DND-41 (cell line): Measurements from ENCODE around the gene DCLK1.

Experiments
- ATAC-seq: fragments of 200-7000 bp; cut with Tn5 transposase; 3 replicates; pipeline ENCODE4 v1.9.1; 2021; ENCODE audit warnings: low read depth; ENCODE audit not compliant: insufficient read depth
- DNase-seq: peaks from one replicate; pipeline ENCODE4 v3.0.0-alpha.2; 2020
- H2AFZ ChIP-seq: 2 replicates; pipeline ENCODE4 v1.6.0; 2012; ENCODE audit warnings: low read depth, low read length
- H3K27ac ChIP-seq: 2 replicates; pipeline ENCODE4 v1.5.1; 2012; ENCODE audit warnings: low read length, inconsistent platforms
- H3K27me3 ChIP-seq: fragments of 200-600 bp; sonication (generic); 2 replicates; pipeline ENCODE4 v1.6.0; 2012; ENCODE audit warnings: low read length, mild to moderate bottlenecking, inconsistent platforms; ENCODE audit not compliant: insufficient read depth, poor library complexity
- H3K36me3 ChIP-seq: 2 replicates; pipeline ENCODE4 v1.5.1; 2012; ENCODE audit warnings: low read length, inconsistent platforms; ENCODE audit not compliant: insufficient read depth
- H3K4me1 ChIP-seq: 2 replicates; pipeline ENCODE4 v1.5.1; 2012; ENCODE audit warnings: mild to moderate bottlenecking, low read length; ENCODE audit not compliant: insufficient read depth
- H3K4me2 ChIP-seq: 2 replicates; pipeline ENCODE4 v1.6.0; 2012; ENCODE audit warnings: mild to moderate bottlenecking, moderate library complexity, low read length, inconsistent platforms; ENCODE audit not compliant: insufficient read depth
- H3K4me3 ChIP-seq, 2 experiments: fragments of 200-600 bp in 1 of 2; shearing (Covaris generic) in 1 of 2; 2 replicates each; pipeline ENCODE4 v1.5.1; 2012 to 2016; ENCODE audit warnings: inconsistent platforms in 2 of 2, low read length in 2 of 2, mild to moderate bottlenecking in 2 of 2, low read depth in 1 of 2, moderate library complexity in 1 of 2
- H3K79me2 ChIP-seq: 2 replicates; pipeline ENCODE4 v1.6.0; 2012; ENCODE audit warnings: low read length, inconsistent platforms; ENCODE audit not compliant: insufficient read depth
- H3K9ac ChIP-seq: 2 replicates; pipeline ENCODE4 v1.6.0; 2012; ENCODE audit warnings: low read depth, mild to moderate bottlenecking, inconsistent platforms, low read length, moderate library complexity
- H3K9me3 ChIP-seq: 2 replicates; pipeline ENCODE4 v1.5.1; 2012; ENCODE audit warnings: low read length, moderate library complexity, mild to moderate bottlenecking, inconsistent platforms; ENCODE audit not compliant: insufficient read depth, severe bottlenecking
- H4K20me1 ChIP-seq: 2 replicates; pipeline ENCODE4 v1.6.0; 2012; ENCODE audit warnings: low read length; ENCODE audit not compliant: insufficient read depth
- EZH2 ChIP-seq: IDR thresholded peaks from 3 replicates; pipeline ENCODE4 v1.6.1; 2012; ENCODE audit warnings: borderline replicate concordance, low read depth, mild to moderate bottlenecking, moderate library complexity, low read length, inconsistent platforms; ENCODE audit not compliant: severe bottlenecking
- TF ChIP-seq, protein P1 (sequence below): IDR thresholded peaks from 2 replicates; pipeline ENCODE4 v1.5.1; 2012; ENCODE audit warnings: borderline replicate concordance, low read length, moderate library complexity, mild to moderate bottlenecking; ENCODE audit not compliant: poor library complexity, severe bottlenecking; ENCODE audit errors: extremely low read depth

The DCLK1 gene

DNA sequence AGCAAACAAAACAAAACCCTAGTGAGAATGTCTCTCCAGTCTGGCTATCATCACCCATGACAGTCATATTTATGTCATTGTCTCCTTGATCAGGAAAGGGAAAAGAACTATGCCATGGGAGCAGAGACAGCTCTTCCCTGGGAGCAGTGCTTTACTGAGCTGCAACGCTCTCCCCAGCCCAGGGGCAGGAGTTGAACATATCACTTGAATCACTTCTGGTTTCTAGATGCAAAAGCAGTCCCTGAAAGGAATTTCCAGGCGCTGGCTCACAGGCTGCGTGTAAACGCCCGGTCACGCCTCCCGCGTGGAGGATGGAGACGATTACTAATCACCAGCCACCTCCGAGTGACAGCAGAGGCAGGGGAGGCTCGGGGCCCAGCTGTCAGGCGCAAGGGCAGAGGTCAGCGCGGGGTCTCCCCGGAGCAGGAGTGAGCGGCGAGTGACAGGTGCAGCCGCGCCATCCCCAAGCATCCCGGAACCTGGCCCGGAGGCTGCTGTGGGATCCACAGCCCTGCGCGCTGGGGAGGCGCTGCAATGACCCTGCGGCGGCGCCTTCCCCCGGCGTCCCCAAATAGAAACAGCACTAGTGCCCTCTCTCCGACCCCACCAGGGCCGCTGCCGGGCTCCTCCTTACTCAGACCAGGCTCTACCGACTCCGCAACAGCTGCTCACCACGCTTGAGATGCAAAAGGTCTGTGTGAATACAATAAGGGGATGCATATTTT, 23.5 kb upstream of the DCLK1 start:
- H3K36me3 ChIP-seq = no peaks in the 10 kb centered on the region
- no peaks in the 10 kb centered on the region for H3K79me2 ChIP-seq
- ATAC-seq = no peak
- no peak overlapping the region for H3K4me3 ChIP-seq
- no peak for DNase-seq
- peaks cover 2% of the 10 kb centered on the region for H3K9me3 ChIP-seq
- no peak overlapping the region for H2AFZ ChIP-seq
- H3K9ac ChIP-seq = no peak overlapping the region
- H3K4me2 ChIP-seq = no peak overlapping the region
- TF ChIP-seq, protein P1, sequence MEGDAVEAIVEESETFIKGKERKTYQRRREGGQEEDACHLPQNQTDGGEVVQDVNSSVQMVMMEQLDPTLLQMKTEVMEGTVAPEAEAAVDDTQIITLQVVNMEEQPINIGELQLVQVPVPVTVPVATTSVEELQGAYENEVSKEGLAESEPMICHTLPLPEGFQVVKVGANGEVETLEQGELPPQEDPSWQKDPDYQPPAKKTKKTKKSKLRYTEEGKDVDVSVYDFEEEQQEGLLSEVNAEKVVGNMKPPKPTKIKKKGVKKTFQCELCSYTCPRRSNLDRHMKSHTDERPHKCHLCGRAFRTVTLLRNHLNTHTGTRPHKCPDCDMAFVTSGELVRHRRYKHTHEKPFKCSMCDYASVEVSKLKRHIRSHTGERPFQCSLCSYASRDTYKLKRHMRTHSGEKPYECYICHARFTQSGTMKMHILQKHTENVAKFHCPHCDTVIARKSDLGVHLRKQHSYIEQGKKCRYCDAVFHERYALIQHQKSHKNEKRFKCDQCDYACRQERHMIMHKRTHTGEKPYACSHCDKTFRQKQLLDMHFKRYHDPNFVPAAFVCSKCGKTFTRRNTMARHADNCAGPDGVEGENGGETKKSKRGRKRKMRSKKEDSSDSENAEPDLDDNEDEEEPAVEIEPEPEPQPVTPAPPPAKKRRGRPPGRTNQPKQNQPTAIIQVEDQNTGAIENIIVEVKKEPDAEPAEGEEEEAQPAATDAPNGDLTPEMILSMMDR = no peak
- no peak for TF ChIP-seq EZH2
- H4K20me1 ChIP-seq = no peaks in the 10 kb centered on the region
- H3K27ac ChIP-seq = no peak overlapping the region
- no peaks in the 10 kb centered on the region for H3K4me1 ChIP-seq
- no peaks in the 10 kb centered on the region for H3K27me3 ChIP-seq

- DNase-seq = no peak
- ATAC-seq = no peak
- Histone ChIP-seq H3K27me3 (no peaks in the 10 kb centered on the region), H3K4me3 (no peak overlapping the region), H3K9me3 (no peaks in the 10 kb centered on the region), H3K79me2 (no peaks in the 10 kb centered on the region), H3K4me2 (no peak overlapping the region), H3K4me1 (no peaks in the 10 kb centered on the region), H3K27ac (no peak overlapping the region), H2AFZ (no peak overlapping the region), H3K9ac (no peak overlapping the region), H3K36me3 (no peaks in the 10 kb centered on the region), H4K20me1 (no peaks in the 10 kb centered on the region)
- TF ChIP-seq, protein P1 = no peak
- no peak for TF ChIP-seq EZH2
Measured at GRCh38 chr13:36151591-36151990, 20.4 kb upstream of the DCLK1 start.

DNA sequence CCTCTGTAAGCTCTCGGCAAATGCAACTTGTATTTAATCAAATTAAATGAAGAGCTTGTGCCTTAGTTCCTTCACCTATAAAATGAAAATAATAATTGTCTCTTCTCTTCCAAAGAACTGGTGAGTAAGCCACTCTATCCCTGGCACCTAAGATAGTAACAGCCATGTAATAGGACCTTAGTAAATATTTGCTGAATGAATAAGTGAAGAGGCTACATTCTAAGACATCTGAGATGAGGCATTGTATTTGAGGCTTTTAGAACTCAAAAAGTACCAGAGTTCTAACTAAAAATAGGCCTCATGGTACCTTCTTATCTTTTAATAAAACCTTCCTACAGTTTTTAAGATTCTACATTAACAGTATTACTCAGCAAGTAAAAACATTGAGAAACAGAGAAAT, 17.3 kb upstream of the DCLK1 start:
- Histone ChIP-seq H3K4me2 (no peak overlapping the region), H3K9ac (no peak overlapping the region)

More for the DNA sequence above, 17.3 kb upstream of the DCLK1 start:
- Histone ChIP-seq H4K20me1 (no peaks in the 10 kb centered on the region), H3K4me3 (no peak overlapping the region), H2AFZ (no peak overlapping the region), H3K4me1 (no peaks in the 10 kb centered on the region), H3K36me3 (no peaks in the 10 kb centered on the region), H3K79me2 (no peaks in the 10 kb centered on the region), H3K9me3 (no peaks in the 10 kb centered on the region), H3K27me3 (no peaks in the 10 kb centered on the region), H3K27ac (no peak overlapping the region)
- TF ChIP-seq, protein P1 = no peak
- TF ChIP-seq EZH2 = no peak
- no peak for DNase-seq
- ATAC-seq = no peak
